Measurements from ENCODE around the gene CNGA2.

Gene CNGA2

DNA sequence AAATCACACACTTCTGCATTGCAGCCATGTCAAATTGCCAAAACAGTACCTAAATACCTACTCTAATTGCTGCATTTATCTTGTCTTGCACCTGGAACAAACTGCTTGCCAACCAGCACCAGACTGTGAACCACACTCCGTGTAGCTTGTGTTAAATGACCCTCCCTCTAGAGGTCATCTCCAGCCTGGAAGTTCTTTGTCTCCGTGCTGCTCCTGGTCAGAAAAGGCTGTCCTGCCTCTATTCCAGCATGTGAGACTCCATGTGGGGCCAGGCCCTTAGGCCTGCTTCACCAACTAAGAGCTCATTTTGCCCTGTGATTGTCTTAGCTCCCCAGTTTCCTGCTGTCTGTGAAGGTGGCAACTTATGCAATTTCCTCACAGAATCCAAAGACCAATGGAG lies 28.3 kb downstream of the CNGA2 start:
- DNase-seq (ENCODE audit: low read depth): no peak
- H3K4me3 ChIP-seq (ENCODE audit: low read length): no peak overlapping the region
- no peak for TF ChIP-seq CTCF (conservative IDR thresholded peaks at IDR 0.05; ENCODE audit: low read length)

GRCh38 chrX:151763711-151764110 lies 29.2 kb downstream of the CNGA2 start:
- no peak for DNase-seq (ENCODE audit: low read depth)
- TF ChIP-seq CTCF (conservative IDR thresholded peaks at IDR 0.05; ENCODE audit: low read length): no peak
- H3K4me3 ChIP-seq (ENCODE audit: low read length): no peak overlapping the region

- no peak for TF ChIP-seq CTCF (conservative IDR thresholded peaks at IDR 0.05; ENCODE audit: low read length)
- H3K4me3 ChIP-seq (ENCODE audit: low read length): no peak overlapping the region
- no peak for DNase-seq (ENCODE audit: low read depth)
These were observed 30.5 kb downstream of the CNGA2 start for GRCh38 chrX:151765026-151765425.

GRCh38 chrX:151771726-151772125 lies 37.2 kb downstream of the CNGA2 start:
- no peak for DNase-seq (ENCODE audit: low read depth)
- H3K4me3 ChIP-seq (ENCODE audit: low read length): no peak overlapping the region
- TF ChIP-seq CTCF (conservative IDR thresholded peaks at IDR 0.05; ENCODE audit: low read length): no peak

- DNase-seq (ENCODE audit: low read depth): no peak
- TF ChIP-seq CTCF (conservative IDR thresholded peaks at IDR 0.05; ENCODE audit: low read length): no peak
- no peak overlapping the region for H3K4me3 ChIP-seq (ENCODE audit: low read length)
These were observed 38.9 kb downstream of the CNGA2 start for GRCh38 chrX:151773434-151773833.

DNA sequence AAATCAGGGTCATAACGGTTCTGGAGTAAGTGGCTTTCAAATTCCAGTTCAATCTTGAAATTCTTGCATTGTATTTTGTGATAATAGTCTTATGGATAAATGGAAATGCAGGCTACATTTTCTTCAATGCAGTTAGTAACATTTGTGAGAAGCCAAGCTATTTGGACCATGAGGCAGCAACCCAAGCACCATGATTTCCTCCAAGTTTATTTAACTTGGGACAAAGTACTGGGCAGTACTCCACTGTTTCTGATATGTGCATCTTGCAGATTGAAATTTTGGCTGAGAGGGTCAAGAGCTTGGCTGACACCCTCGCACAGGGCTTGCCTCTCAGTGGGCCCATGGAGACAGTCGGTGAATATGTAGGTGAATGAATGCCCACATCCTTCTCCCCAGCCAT lies 39.9 kb downstream of the CNGA2 start:
- no peak overlapping the region for H3K4me3 ChIP-seq (ENCODE audit: low read length)
- no peak for TF ChIP-seq CTCF (conservative IDR thresholded peaks at IDR 0.05; ENCODE audit: low read length)
- DNase-seq (ENCODE audit: low read depth): no peak

DNA sequence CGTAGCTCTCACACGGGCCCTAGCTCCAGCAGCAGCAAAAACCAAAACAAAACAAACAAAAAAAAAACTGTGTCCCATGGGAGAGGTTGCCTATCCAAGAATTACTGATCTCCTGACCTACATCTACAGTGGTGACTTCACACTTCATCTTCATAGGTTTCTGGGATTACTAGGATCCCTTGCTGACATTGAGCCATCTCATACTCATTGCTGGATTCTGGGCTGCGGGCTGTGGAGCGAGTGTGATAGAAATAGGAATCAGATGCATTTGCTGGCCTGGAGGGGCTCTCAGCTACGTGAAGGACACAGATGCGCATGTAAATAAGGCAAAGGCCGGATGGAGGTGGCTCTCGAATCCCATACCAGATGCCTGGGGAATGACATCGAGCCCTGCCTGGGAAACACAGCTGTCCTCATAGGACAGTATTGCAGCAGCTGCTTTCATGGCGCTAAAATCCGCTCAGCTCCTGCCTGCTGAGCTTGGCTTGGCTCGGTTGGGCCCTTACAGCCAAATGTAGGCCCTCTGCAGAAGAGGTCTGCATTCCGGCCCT lies 41.7 kb downstream of the CNGA2 start:
- TF ChIP-seq CTCF (conservative IDR thresholded peaks at IDR 0.05; ENCODE audit: low read length): no peak
- peak; percentile 3 for DNase-seq (ENCODE audit: low read depth)
- H3K4me3 ChIP-seq (ENCODE audit: low read length): no peak overlapping the region

All from AG10803 (cell line).